ENCODE measurements around the gene STAC. TPM values are rescaled to one million over a fixed set of nuclear protein-coding genes. Genes with fewer than 3 reads are reported as not detected.
"Not testable (repeated sequence)": the region's sequence is repeated elsewhere in the genome, so short reads cannot be mapped to it uniquely, and the experiment has no call there.

STAC gene
- total RNA-seq, 3 donors from 2014 or later = 1.4 to 6.1 (median 5.6) TPM

DNA sequence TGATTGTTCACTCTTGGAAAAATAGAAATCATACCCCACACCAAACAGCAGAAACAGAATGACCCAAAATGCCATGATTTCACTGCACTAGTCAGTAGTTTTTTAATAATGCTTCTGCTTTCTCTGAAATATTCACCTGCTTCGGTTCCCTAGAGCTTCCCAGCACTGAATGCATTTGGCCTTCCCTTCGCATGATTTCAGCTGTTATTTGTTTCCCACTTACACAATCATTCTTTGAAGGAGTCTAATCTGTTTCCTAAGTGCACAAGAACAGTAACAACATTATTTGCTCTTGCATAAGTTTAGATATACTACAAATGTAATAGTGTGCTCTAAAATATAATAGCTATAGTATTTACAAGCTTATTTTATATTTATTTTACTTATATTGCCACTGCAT lies 178.7 kb downstream of the STAC start:
- H3K27ac ChIP-seq = no peak overlapping the region
- H3K9me3 ChIP-seq = no peaks in the 10 kb centered on the region
- no peak for DNase-seq (ENCODE audit: low spot score in 2 of 2)
- no peak overlapping the region for H3K4me3 ChIP-seq
- intact Hi-C loops (cut with DNase I; ENCODE audit: low total_unique reads) = no loop called here
- H3K27me3 ChIP-seq = no peaks in the 10 kb centered on the region
- no peaks in the 10 kb centered on the region for H3K4me1 ChIP-seq
- H3K36me3 ChIP-seq = no peaks in the 10 kb centered on the region
- TF ChIP-seq, protein P1, sequence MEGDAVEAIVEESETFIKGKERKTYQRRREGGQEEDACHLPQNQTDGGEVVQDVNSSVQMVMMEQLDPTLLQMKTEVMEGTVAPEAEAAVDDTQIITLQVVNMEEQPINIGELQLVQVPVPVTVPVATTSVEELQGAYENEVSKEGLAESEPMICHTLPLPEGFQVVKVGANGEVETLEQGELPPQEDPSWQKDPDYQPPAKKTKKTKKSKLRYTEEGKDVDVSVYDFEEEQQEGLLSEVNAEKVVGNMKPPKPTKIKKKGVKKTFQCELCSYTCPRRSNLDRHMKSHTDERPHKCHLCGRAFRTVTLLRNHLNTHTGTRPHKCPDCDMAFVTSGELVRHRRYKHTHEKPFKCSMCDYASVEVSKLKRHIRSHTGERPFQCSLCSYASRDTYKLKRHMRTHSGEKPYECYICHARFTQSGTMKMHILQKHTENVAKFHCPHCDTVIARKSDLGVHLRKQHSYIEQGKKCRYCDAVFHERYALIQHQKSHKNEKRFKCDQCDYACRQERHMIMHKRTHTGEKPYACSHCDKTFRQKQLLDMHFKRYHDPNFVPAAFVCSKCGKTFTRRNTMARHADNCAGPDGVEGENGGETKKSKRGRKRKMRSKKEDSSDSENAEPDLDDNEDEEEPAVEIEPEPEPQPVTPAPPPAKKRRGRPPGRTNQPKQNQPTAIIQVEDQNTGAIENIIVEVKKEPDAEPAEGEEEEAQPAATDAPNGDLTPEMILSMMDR (IDR thresholded peaks at IDR 0.05) = no peak
- no peak for TF ChIP-seq POLR2AphosphoS5 (IDR thresholded peaks at IDR 0.05)
- TF ChIP-seq POLR2A (IDR thresholded peaks at IDR 0.05) = no peak

DNA sequence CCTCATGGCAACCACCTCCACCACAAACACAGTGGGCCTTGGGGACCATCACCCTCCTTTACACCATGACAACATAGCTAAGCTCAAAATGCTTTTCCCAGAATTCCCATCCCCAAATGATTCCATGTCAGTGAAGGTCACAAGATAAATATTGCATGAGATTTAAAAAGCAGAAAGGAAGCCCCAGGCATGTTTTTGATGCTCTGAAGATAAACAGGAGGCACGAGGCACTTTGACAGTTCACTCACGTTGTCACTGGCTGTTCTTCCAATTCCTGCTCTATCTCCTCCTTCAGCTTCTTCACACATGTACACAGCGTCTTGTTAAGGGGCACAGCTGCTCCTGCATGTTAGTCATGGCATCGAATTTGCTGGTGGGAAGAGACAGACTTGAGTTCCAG lies 180.4 kb downstream of the STAC start:
- intact Hi-C loops (cut with DNase I; ENCODE audit: low total_unique reads) = no loop called here

DNA sequence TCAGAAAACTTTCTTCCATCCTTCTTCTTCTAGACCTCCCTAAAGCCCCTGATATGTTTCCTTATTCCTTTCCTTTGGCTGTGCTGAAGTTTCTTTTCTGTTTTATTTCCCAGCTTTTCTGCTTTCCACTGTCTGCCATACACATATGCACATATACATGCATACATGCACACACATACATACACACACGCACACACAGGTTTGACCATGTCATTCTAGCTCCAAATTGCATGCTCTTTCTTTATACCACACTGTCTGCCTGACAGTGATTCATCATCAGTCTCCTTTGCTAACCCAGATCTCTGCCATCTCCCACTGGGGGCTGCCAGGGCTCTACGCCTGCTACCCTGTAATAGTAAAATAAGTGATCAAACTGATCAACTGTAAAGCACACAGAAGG lies 181.3 kb downstream of the STAC start:
- Histone ChIP-seq H3K27ac (no peak overlapping the region), H3K36me3 (no peaks in the 10 kb centered on the region), H3K9me3 (peaks cover 0 to 2% of the 10 kb centered on the region in 2 donors), H3K4me1 (no peaks in the 10 kb centered on the region), H3K27me3 (no peaks in the 10 kb centered on the region), H3K4me3 (no peak overlapping the region)
- TF ChIP-seq, protein P1 (IDR thresholded peaks at IDR 0.05) = no peak
- no peak for TF ChIP-seq POLR2A (IDR thresholded peaks at IDR 0.05)
- no peak for TF ChIP-seq POLR2AphosphoS5 (IDR thresholded peaks at IDR 0.05)
- no peak for DNase-seq (ENCODE audit: low spot score in 2 of 2)
- intact Hi-C loops (cut with DNase I; ENCODE audit: low total_unique reads) = no loop called here

More for the DNA sequence above, 180.4 kb downstream of the STAC start:
- Histone ChIP-seq H3K27me3 (no peaks in the 10 kb centered on the region), H3K4me1 (no peaks in the 10 kb centered on the region), H3K4me3 (no peak overlapping the region), H3K9me3 (no peaks in the 10 kb centered on the region), H3K27ac (no peak overlapping the region), H3K36me3 (no peaks in the 10 kb centered on the region)
- TF ChIP-seq POLR2AphosphoS5 (IDR thresholded peaks at IDR 0.05) = no peak
- TF ChIP-seq, protein P1 (IDR thresholded peaks at IDR 0.05) = no peak
- TF ChIP-seq POLR2A (IDR thresholded peaks at IDR 0.05) = no peak
- DNase-seq (ENCODE audit: low spot score in 2 of 2) = no peak

DNA sequence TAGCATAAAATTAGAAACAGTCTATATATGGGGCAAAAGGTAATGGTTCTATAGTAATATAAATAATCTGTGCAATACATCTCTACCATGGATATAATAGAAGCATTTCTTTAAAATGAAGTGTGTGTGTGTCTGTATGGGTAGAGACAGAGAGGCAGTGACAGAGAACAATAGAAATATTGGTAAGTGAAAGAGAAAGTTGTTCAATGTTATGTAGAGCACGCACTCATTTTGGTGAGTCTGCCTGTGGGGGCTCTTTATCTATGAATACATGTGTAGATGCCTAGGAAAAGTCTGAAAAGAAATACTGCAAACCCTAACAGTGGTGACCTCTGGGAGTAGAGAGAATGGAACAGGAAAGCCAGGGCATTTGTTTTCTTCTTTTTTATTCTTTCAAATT lies 182.6 kb downstream of the STAC start:
- TF ChIP-seq POLR2A (IDR thresholded peaks at IDR 0.05) (no peak), POLR2AphosphoS5 (IDR thresholded peaks at IDR 0.05) (no peak)
- TF ChIP-seq, protein P1 (IDR thresholded peaks at IDR 0.05) = no peak
- H3K27me3 ChIP-seq = no peaks in the 10 kb centered on the region
- H3K36me3 ChIP-seq = no peaks in the 10 kb centered on the region
- DNase-seq (ENCODE audit: low spot score in 2 of 2) = no peak
- H3K4me1 ChIP-seq = no peaks in the 10 kb centered on the region
- intact Hi-C loops (cut with DNase I; ENCODE audit: low total_unique reads) = no loop called here
- H3K9me3 ChIP-seq = peaks cover 0 to 2% of the 10 kb centered on the region in 2 donors
- no peak overlapping the region for H3K4me3 ChIP-seq
- no peak overlapping the region for H3K27ac ChIP-seq

DNA sequence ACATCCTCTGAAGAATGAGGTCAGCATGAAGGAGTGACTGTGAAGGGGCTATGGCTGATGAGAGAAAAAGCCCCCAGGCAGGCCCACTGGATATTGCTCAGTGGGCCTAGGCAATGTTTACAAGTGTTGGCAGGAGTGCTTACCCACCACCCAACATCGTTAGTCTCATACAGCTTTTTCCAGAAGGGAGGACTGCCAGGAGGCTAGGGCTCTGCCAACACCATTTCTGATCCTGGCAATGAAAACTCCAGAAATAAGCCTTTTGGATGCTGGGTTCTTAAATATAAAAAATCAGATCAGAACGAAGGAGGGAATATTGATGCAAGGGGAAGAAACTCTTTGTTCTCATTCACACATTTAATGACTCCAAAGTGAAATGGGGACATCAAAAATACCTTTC lies 194.9 kb downstream of the STAC start:
- Histone ChIP-seq H3K27me3 (no peaks in the 10 kb centered on the region), H3K27ac (no peak overlapping the region), H3K9me3 (peaks cover 17 to 21% of the 10 kb centered on the region in 2 donors), H3K36me3 (no peaks in the 10 kb centered on the region), H3K4me1 (no peaks in the 10 kb centered on the region), H3K4me3 (no peak overlapping the region)
- no peak for TF ChIP-seq POLR2AphosphoS5 (IDR thresholded peaks at IDR 0.05)
- TF ChIP-seq, protein P1 (IDR thresholded peaks at IDR 0.05) = no peak
- TF ChIP-seq POLR2A (IDR thresholded peaks at IDR 0.05) = no peak
- DNase-seq (ENCODE audit: low spot score in 2 of 2) = no peak
- intact Hi-C loops (cut with DNase I; ENCODE audit: low total_unique reads) = no loop called here

DNA sequence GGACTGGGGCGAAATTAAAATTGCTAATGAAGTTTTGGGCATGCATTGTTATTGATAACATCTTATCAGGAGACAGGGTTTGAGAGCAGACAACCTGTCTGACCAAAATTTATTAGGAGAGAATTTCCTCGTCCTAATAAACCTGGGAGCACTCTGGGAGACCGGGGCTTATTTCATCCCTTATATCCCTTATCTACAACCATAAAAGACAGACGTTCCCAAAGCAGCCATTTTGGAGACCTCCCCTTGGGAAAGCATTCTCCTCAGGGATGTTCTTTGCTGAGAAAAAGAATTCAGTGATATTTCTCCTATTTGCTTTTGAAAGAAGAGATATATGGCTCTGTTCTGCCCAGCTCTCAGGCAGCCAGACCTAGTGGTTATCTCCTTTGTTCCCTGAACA lies 198.1 kb downstream of the STAC start:
- H3K27me3 ChIP-seq; H3K36me3 ChIP-seq; H3K27ac ChIP-seq; H3K4me1 ChIP-seq; DNase-seq (ENCODE audit: low spot score in 2 of 2); H3K4me3 ChIP-seq; intact Hi-C loops (cut with DNase I; ENCODE audit: low total_unique reads): not testable (repeated sequence)
- H3K9me3 ChIP-seq = peaks cover 19 to 21% of the 10 kb centered on the region in 2 donors

All from breast epithelium (tissue), 4 donors.